IMR-90 (cell line): ENCODE measurements around the gene ZNF287. TPM values are rescaled to one million over a fixed set of nuclear protein-coding genes. Genes with fewer than 3 reads are reported as not detected.

ENCODE experiments used
- ATAC-seq: fragments of 200-7000 bp; cut with Tn5 transposase; 2 replicates; pipeline ENCODE4 v1.9.1; 2020; ENCODE audit warnings: low read depth, mild to moderate bottlenecking, moderate library complexity
- BruUV-seq: library from RNA; stranded (reverse); fragments of 400-500 nt; replicated peaks from 2 replicates; lab custom pipeline; 2021; lab: Mats Ljungman, UMichigan
- CTCF ChIA-PET: fragments of 300-600 bp; formaldehyde crosslinking; extraction: SDS; loops from one replicate; lab custom pipeline; 2021; ENCODE audit warnings: antibody characterized with exemption; lab: Yijun Ruan, JAX
- POLR2A ChIA-PET: fragments of 300-600 bp; sonication (Branson Sonifier 250); formaldehyde crosslinking; loops from one replicate; lab custom pipeline; 2022; ENCODE audit warnings: antibody characterized with exemption; ENCODE audit not compliant: unreplicated experiment; lab: Charles Lee
- DNase-seq: peaks from one replicate; pipeline ENCODE4 v3.0.0; 2013
- H2AFZ ChIP-seq: replicated peaks from 2 replicates; pipeline ENCODE3; 2013; ENCODE audit warnings: low read length, mild to moderate bottlenecking; ENCODE audit not compliant: poor library complexity
- H2AK5ac ChIP-seq: 2 replicates; pipeline ENCODE4 v1.6.1; 2013; ENCODE audit warnings: low read depth, low read length, inconsistent platforms
- H2AK9ac ChIP-seq: replicated peaks from 2 replicates; pipeline ENCODE3; 2013; ENCODE audit warnings: mild to moderate bottlenecking, low read depth, low read length, moderate library complexity; ENCODE audit not compliant: poor library complexity
- H2BK120ac ChIP-seq: 2 replicates; pipeline ENCODE4 v1.6.1; 2013; ENCODE audit warnings: low read depth, low read length, inconsistent platforms
- H2BK15ac ChIP-seq: 3 replicates; pipeline ENCODE4 v1.6.1; 2013; ENCODE audit warnings: low read depth, low read length, inconsistent platforms
- H2BK20ac ChIP-seq: 2 replicates; pipeline ENCODE4 v1.6.1; 2013; ENCODE audit warnings: low read depth, mild to moderate bottlenecking, inconsistent platforms, low read length, moderate library complexity
- H2BK5ac ChIP-seq: 2 replicates; pipeline ENCODE4 v1.6.1; 2013; ENCODE audit warnings: mild to moderate bottlenecking, low read depth, low read length, inconsistent platforms; ENCODE audit not compliant: poor library complexity, severe bottlenecking
- H3K14ac ChIP-seq: replicated peaks from 2 replicates; pipeline ENCODE4 v1.6.1; 2013; ENCODE audit warnings: low read depth, low read length, inconsistent platforms
- H3K18ac ChIP-seq: 2 replicates; pipeline ENCODE4 v1.6.1; 2013; ENCODE audit warnings: low read depth, low read length, control low read depth
- H3K23ac ChIP-seq: 2 replicates; pipeline ENCODE4 v1.6.1; 2013; ENCODE audit warnings: low read depth, low read length, inconsistent platforms
- H3K27ac ChIP-seq: 2 replicates; pipeline ENCODE4 v1.5.1; 2013; ENCODE audit warnings: mild to moderate bottlenecking, control low read depth, low read length; ENCODE audit not compliant: insufficient read depth
- H3K27me3 ChIP-seq: 2 replicates; pipeline ENCODE4 v1.6.1; 2013; ENCODE audit warnings: low read length; ENCODE audit not compliant: control insufficient read depth, insufficient read depth
- H3K36me3 ChIP-seq: 2 replicates; pipeline ENCODE4 v1.6.1; 2013; ENCODE audit warnings: low read length, mixed read lengths; ENCODE audit not compliant: control insufficient read depth, insufficient read depth
- H3K4ac ChIP-seq: 2 replicates; pipeline ENCODE4 v1.6.1; 2013; ENCODE audit warnings: low read depth, low read length, inconsistent platforms
- H3K4me1 ChIP-seq: 2 replicates; pipeline ENCODE4 v1.6.1; 2013; ENCODE audit warnings: low read length, mixed read lengths; ENCODE audit not compliant: control insufficient read depth, insufficient read depth
- H3K4me2 ChIP-seq: 2 replicates; pipeline ENCODE4 v1.6.1; 2013; ENCODE audit warnings: low read depth, mild to moderate bottlenecking, control low read depth, low read length, moderate library complexity
- H3K4me3 ChIP-seq: 2 replicates; pipeline ENCODE4 v1.5.1; 2013; ENCODE audit warnings: low read depth, mild to moderate bottlenecking, control low read depth, low read length, moderate library complexity; ENCODE audit not compliant: insufficient read depth
- H3K56ac ChIP-seq: 2 replicates; pipeline ENCODE4 v1.6.1; 2013; ENCODE audit warnings: low read length, inconsistent platforms; ENCODE audit not compliant: insufficient read depth; ENCODE audit errors: extremely low read depth
- H3K79me1 ChIP-seq, 2 experiments: 2 replicates each; pipeline ENCODE4 v1.6.1; 2013; ENCODE audit warnings: low read length in 2 of 2, inconsistent platforms in 1 of 2, low read depth in 1 of 2
- H3K9ac ChIP-seq: 2 replicates; pipeline ENCODE4 v1.6.1; 2013; ENCODE audit warnings: low read depth, low read length, control low read depth
- H3K9me1 ChIP-seq: 2 replicates; pipeline ENCODE4 v1.6.1; 2013; ENCODE audit warnings: low read length, inconsistent platforms; ENCODE audit not compliant: insufficient read depth
- H3K9me3 ChIP-seq: 2 replicates; pipeline ENCODE4 v1.6.1; 2013; ENCODE audit warnings: low read length; ENCODE audit not compliant: control insufficient read depth, insufficient read depth
- H4K20me1 ChIP-seq: 2 replicates; pipeline ENCODE4 v1.6.1; 2013; ENCODE audit warnings: low read length, inconsistent platforms; ENCODE audit not compliant: insufficient read depth
- H4K5ac ChIP-seq: 2 replicates; pipeline ENCODE4 v1.6.1; 2013; ENCODE audit warnings: mild to moderate bottlenecking, low read depth, low read length, control low read depth
- H4K8ac ChIP-seq, 2 experiments: 2 replicates each; pipeline ENCODE4 v1.6.1; 2013; ENCODE audit warnings: low read depth in 2 of 2, low read length in 2 of 2, control low read depth in 1 of 2, inconsistent platforms in 1 of 2
- H4K91ac ChIP-seq: 2 replicates; pipeline ENCODE4 v1.6.1; 2013; ENCODE audit warnings: low read depth, low read length, inconsistent platforms; ENCODE audit not compliant: insufficient read depth
- CHD1 ChIP-seq: IDR thresholded peaks from 2 replicates; pipeline ENCODE4 v1.6.1; 2012; ENCODE audit warnings: low read depth, low read length, improper control_type of control experiment
- FOS ChIP-seq: fragments of 150-350 bp; IDR thresholded peaks from 2 replicates; pipeline ENCODE4 v1.6.1; 2016; ENCODE audit warnings: low read depth, low read length
- MAFK ChIP-seq: IDR thresholded peaks from 2 replicates; pipeline ENCODE4 v1.6.1; 2012; ENCODE audit warnings: low read depth, low read length, improper control_type of control experiment
- RAD21 ChIP-seq: IDR thresholded peaks from 2 replicates; pipeline ENCODE4 v1.6.1; 2012; ENCODE audit warnings: low read length, improper control_type of control experiment
- RCOR1 ChIP-seq: IDR thresholded peaks from 2 replicates; pipeline ENCODE4 v1.6.1; 2012; ENCODE audit warnings: mild to moderate bottlenecking, low read length, improper control_type of control experiment; ENCODE audit not compliant: insufficient replicate concordance
- USF2 ChIP-seq: fragments of 150-350 bp; IDR thresholded peaks from 2 replicates; pipeline ENCODE4 v1.6.1; 2017; ENCODE audit warnings: mild to moderate bottlenecking, antibody characterized with exemption, low read length, low read depth
- WGBS, 2 experiments: methylation state at CpG; one replicate each; pipeline versions ENCODE4 v1.1.5 to v1.1.7; 2013; ENCODE audit warnings: missing lambda C conversion rate in 2 of 2; ENCODE audit not compliant: insufficient read length in 1 of 2; ENCODE audit errors: extremely low coverage in 2 of 2; 5-methylcytosine and 5-hydroxymethylcytosine counted together
- dilution Hi-C: fragments of 300-500 bp; cut with HindIII; formaldehyde crosslinking; loops from one replicate; pipeline ENCODE4 v1.14.3; 2018; ENCODE audit warnings: low sequenced_read_pairs; ENCODE audit not compliant: unreplicated experiment
- in situ Hi-C: fragments of 300-500 bp; cut with MboI; formaldehyde crosslinking; loops from 3 replicates; pipeline ENCODE4 v1.14.3; 2019; ENCODE audit warnings: low sequenced_read_pairs, inconsistent platforms, mixed read lengths
- intact Hi-C: fragments of 100-400 bp; cut with micrococcal nuclease; formaldehyde crosslinking; loops from 2 replicates; pipeline ENCODE4 v1.10.0; 2022
- polyA plus RNA-seq, 3 experiments: library from polyadenylated mRNA; depleted of rRNA; stranded (reverse); fragments of >200 nt; gene quantifications; 2 replicates each; pipeline ENCODE4 v1.2.3, GENCODE V29; 2012; ENCODE audit warnings: low replicate concordance in 1 of 3
- total RNA-seq: library from RNA; depleted of rRNA; stranded (reverse); fragments of >200 nt; gene quantifications from 2 replicates; pipeline ENCODE4 v1.2.3, GENCODE V29; 2012
- TF ChIP-seq, protein P1 (sequence below): conservative IDR thresholded peaks from 2 replicates; pipeline ENCODE4 v1.5.1; 2012; ENCODE audit warnings: mild to moderate bottlenecking, low read depth, low read length, improper control_type of control experiment

The ZNF287 gene
- total and polyA plus RNA-seq, 2 of the 4 experiments (the other 2 are of a cell fraction) = 5.3 to 7.0 TPM

DNA sequence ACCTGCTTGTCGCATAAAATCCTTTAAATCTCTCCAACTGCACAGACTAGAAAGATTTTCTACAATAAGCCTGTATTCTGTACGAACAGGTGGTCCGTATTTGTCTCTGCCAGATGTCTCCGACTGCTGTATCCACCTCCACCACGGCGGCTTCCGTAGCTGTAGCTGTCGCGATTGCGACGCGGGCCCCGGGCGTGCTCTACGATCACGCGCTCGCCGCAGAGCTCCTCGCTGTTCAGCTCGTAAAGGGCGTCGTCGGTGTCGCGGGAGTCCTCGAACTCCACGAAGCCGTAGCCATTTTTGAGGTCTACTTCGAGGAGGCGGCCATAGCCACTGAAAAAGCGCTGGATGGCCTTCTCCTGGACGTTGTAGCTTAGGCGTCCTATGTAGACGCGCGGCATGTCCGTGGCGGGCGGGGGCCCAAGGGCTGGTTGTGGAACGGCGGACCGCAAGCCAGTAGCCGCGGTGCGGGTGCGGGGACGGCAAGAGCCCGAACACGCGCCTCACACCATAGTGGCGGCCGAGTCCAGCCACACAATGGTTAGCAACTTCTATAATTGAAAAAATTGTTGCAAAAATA lies 48.6 kb upstream of the ZNF287 start:
- H2BK20ac ChIP-seq = no peak overlapping the region
- H2AK5ac ChIP-seq = no peak overlapping the region
- no peak overlapping the region for H2BK5ac ChIP-seq
- H3K27ac ChIP-seq = no peak overlapping the region
- no peak overlapping the region for H3K23ac ChIP-seq
- H4K20me1 ChIP-seq = no peaks in the 10 kb centered on the region
- POLR2A ChIA-PET = no interaction called here
- H2AFZ ChIP-seq = no peak overlapping the region
- no peak overlapping the region for H3K56ac ChIP-seq
- H2BK15ac ChIP-seq = no peak overlapping the region
- H3K4me3 ChIP-seq = no peak overlapping the region
- H4K5ac ChIP-seq = no peak overlapping the region
- H3K9me3 ChIP-seq = peaks cover 35% of the 10 kb centered on the region
- no peak for DNase-seq
- no peaks in the 10 kb centered on the region for H3K4me1 ChIP-seq
- H3K4ac ChIP-seq = no peak overlapping the region
- H4K91ac ChIP-seq = no peak overlapping the region
- H3K79me1 ChIP-seq = no peaks in the 10 kb centered on the region
- H3K18ac ChIP-seq = no peak overlapping the region
- H4K8ac ChIP-seq = no peak overlapping the region
- intact Hi-C loops (no loop called here), in situ Hi-C loops (no loop called here), dilution Hi-C loops (no loop called here)
- H3K4me2 ChIP-seq = no peak overlapping the region
- BruUV-seq = no TSS peak
- no peak overlapping the region for H3K14ac ChIP-seq
- no peaks in the 10 kb centered on the region for H3K36me3 ChIP-seq
- H3K9ac ChIP-seq = no peak overlapping the region
- no peak overlapping the region for H2AK9ac ChIP-seq
- H3K9me1 ChIP-seq = no peaks in the 10 kb centered on the region
- no peaks in the 10 kb centered on the region for H3K27me3 ChIP-seq
- no peak for ATAC-seq
- TF ChIP-seq CHD1 = no peak
- no peak for TF ChIP-seq RAD21
- TF ChIP-seq, protein P1, sequence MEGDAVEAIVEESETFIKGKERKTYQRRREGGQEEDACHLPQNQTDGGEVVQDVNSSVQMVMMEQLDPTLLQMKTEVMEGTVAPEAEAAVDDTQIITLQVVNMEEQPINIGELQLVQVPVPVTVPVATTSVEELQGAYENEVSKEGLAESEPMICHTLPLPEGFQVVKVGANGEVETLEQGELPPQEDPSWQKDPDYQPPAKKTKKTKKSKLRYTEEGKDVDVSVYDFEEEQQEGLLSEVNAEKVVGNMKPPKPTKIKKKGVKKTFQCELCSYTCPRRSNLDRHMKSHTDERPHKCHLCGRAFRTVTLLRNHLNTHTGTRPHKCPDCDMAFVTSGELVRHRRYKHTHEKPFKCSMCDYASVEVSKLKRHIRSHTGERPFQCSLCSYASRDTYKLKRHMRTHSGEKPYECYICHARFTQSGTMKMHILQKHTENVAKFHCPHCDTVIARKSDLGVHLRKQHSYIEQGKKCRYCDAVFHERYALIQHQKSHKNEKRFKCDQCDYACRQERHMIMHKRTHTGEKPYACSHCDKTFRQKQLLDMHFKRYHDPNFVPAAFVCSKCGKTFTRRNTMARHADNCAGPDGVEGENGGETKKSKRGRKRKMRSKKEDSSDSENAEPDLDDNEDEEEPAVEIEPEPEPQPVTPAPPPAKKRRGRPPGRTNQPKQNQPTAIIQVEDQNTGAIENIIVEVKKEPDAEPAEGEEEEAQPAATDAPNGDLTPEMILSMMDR = no peak
- TF ChIP-seq RCOR1 = no peak
- TF ChIP-seq MAFK = no peak
- TF ChIP-seq USF2 = no peak
- no peak for TF ChIP-seq FOS
- WGBS, 2 experiments = 93% methylated on average over 35 of the region's 53 CpGs; no CpG with 5 or more reads in 1 of the 2 experiments
- no peak overlapping the region for H2BK120ac ChIP-seq
- CTCF ChIA-PET = no interaction called here
